Stomach (tissue), 9 donors: ENCODE measurements around the gene KDM2A. TPM values are rescaled to one million over a fixed set of nuclear protein-coding genes. Genes with fewer than 3 reads are reported as not detected.

ENCODE experiments used
- DNase-seq, 2 donors: peaks; one replicate each; pipeline versions ENCODE4 v3.0.0 to v3.0.0-alpha.2; 2013 to 2019
- H3K27ac ChIP-seq, 5 donors: fragments of 200-600 bp in 4 of 5; sonication (generic) in 4 of 5; one replicate each; pipeline ENCODE4 v1.5.1; 2013 to 2019; ENCODE audit warnings: mild to moderate bottlenecking in 1 of 5, moderate library complexity in 1 of 5
- H3K27me3 ChIP-seq, 3 donors: fragments of 200-600 bp; sonication (generic); one replicate each; pipeline ENCODE4 v1.5.1; 2017 to 2019; ENCODE audit warnings: mixed run types in 1 of 3
- H3K36me3 ChIP-seq, 4 donors: fragments of 200-600 bp; sonication (generic); 1 replicate in 3 of 4; 2 replicates in 1 of 4; pipeline ENCODE4 v1.5.1; 2016 to 2019
- H3K4me1 ChIP-seq, 4 donors: fragments of 200-600 bp; sonication (generic); one replicate each; pipeline ENCODE4 v1.5.1; 2016 to 2019
- H3K4me3 ChIP-seq, 4 donors: fragments of 200-600 bp; sonication (generic) in 3 of 4; one replicate each; pipeline ENCODE4 v1.5.1; 2016 to 2019; ENCODE audit warnings: mild to moderate bottlenecking in 1 of 4
- H3K9me3 ChIP-seq, 4 donors: fragments of 200-600 bp; sonication (generic); one replicate each; pipeline ENCODE4 v1.5.1; 2016 to 2019
- EP300 ChIP-seq: sonication (generic); formaldehyde crosslinking; IDR thresholded peaks from one replicate; pipeline ENCODE4 v1.6.1; 2017; ENCODE audit warnings: antibody characterized with exemption
- POLR2A ChIP-seq, 4 donors: fragments of 450-650 bp; IDR thresholded peaks; one replicate each; pipeline ENCODE4 v1.6.1; 2016; ENCODE audit warnings: antibody characterized with exemption in 4 of 4, control low read depth in 2 of 4, mild to moderate bottlenecking in 1 of 4, moderate library complexity in 1 of 4
- POLR2AphosphoS5 ChIP-seq, 3 donors: sonication (generic); formaldehyde crosslinking; IDR thresholded peaks; one replicate each; pipeline ENCODE4 v1.6.1; 2016; ENCODE audit warnings: antibody characterized with exemption in 3 of 3
- WGBS, 5 donors: extraction: QIAGEN DNeasy Blood & Tissue Kit in 3 of 5; methylation state at CpG; one replicate each; pipeline versions ENCODE4 v1.1.5 to v1.1.7; 2013 to 2018; 5-methylcytosine and 5-hydroxymethylcytosine counted together
- intact Hi-C: fragments of 100-400 bp; cut with DNase I; formaldehyde crosslinking; loops from one replicate; pipeline ENCODE4 v1.15.1; 2023; ENCODE audit warnings: low total_unique reads
- polyA plus RNA-seq, 3 donors: library from polyadenylated mRNA; stranded (reverse); fragments of 200-250 nt; gene quantifications; one replicate each; pipeline ENCODE4 v1.2.3, GENCODE V29; 2013
- total RNA-seq, 5 donors: library from RNA; depleted of rRNA; stranded (reverse); fragments of >200 nt; gene quantifications; one replicate each; pipeline versions ENCODE4 v1.1.0 to v1.2.3, GENCODE V29; 2014 to 2016
- TF ChIP-seq, protein P1 (sequence below), 7 experiments: fragments of 450-650 bp in 4 of 7; fragments of 200-600 bp in 3 of 7; sonication (generic) in 3 of 7; IDR thresholded peaks; one replicate each; pipeline ENCODE4 v1.5.1; 2016 to 2019; ENCODE audit warnings: antibody characterized with exemption in 7 of 7, control low read depth in 2 of 7, mild to moderate bottlenecking in 1 of 7
- donor health status: healthy with polysubstance abuse.
- donor health status: Bipolar disorder and iron deficiency.
- donor health status: healthy.

Gene KDM2A
- total and polyA plus RNA-seq, 8 donors = 15.4 to 125 (median 70.3) TPM

DNA sequence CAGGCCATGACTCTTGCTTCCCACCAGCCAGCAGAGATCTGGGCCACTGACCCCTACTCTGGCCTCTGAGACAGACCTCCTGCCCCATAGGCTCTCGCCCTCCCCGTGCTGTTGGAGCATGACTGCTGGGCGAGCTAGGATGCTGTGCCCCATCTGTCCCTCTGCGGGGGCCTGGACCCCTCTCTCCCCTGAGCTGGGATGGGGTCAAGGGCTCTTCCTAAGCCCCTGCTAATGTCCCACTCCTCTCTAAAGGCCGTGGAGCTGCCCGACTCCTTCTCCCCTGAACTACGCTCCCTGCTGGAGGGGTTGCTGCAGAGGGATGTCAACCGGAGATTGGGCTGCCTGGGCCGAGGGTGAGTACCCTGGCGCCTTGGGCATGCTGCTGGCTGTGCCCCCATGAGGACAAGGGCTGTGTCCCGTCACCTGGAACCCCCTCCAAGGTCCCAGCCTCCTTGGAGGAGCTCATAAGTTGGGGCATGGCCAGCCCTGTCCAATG lies 163.9 kb downstream of the KDM2A start:
- peaks cover 73 to 90% (median 86%) of the 10 kb centered on the region in 4 donors for H3K36me3 ChIP-seq
- H3K9me3 ChIP-seq = no peaks in the 10 kb centered on the region
- intact Hi-C loops = no loop called here
- peaks cover 25 to 88% (median 44%) of the 10 kb centered on the region in 4 donors for H3K4me1 ChIP-seq
- H3K27ac ChIP-seq = peak overlapping the region in 4 of 5 donors; percentile 47 to 95 (median 60)
- DNase-seq = no peak
- 89 to 95% (median 91%) methylated on average over 4 to 11 of the region's 11 CpGs for WGBS, 5 donors
- TF ChIP-seq, protein P1, sequence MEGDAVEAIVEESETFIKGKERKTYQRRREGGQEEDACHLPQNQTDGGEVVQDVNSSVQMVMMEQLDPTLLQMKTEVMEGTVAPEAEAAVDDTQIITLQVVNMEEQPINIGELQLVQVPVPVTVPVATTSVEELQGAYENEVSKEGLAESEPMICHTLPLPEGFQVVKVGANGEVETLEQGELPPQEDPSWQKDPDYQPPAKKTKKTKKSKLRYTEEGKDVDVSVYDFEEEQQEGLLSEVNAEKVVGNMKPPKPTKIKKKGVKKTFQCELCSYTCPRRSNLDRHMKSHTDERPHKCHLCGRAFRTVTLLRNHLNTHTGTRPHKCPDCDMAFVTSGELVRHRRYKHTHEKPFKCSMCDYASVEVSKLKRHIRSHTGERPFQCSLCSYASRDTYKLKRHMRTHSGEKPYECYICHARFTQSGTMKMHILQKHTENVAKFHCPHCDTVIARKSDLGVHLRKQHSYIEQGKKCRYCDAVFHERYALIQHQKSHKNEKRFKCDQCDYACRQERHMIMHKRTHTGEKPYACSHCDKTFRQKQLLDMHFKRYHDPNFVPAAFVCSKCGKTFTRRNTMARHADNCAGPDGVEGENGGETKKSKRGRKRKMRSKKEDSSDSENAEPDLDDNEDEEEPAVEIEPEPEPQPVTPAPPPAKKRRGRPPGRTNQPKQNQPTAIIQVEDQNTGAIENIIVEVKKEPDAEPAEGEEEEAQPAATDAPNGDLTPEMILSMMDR (IDR thresholded peaks at IDR 0.05) = no peak
- TF ChIP-seq POLR2AphosphoS5 (IDR thresholded peaks at IDR 0.05) (no peak), POLR2A (IDR thresholded peaks at IDR 0.05) (no peak), EP300 (no peak)
- H3K4me3 ChIP-seq = no peak overlapping the region
- no peaks in the 10 kb centered on the region for H3K27me3 ChIP-seq

DNA sequence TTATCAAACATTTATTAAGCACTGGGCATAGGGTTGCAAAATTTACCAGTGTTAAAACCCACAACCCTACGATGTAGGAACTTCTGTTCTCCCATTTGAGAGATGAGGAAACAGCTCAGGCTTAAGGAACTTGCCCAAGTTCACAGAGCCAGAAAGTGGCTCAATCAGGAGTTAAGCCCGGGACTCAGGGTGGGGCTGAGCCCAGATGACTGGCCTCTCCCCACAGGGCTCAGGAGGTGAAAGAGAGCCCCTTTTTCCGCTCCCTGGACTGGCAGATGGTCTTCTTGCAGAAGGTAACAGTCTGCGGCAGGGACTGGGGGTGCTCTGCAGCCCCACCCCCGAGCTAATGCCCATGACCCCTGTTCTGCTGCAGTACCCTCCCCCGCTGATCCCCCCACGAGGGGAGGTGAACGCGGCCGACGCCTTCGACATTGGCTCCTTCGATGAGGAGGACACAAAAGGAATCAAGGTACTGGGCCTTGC lies 164.5 kb downstream of the KDM2A start:
- WGBS, 5 donors = 72 to 87% (median 82%) methylated on average over 13 of the region's 13 CpGs
- DNase-seq = no peak
- no peaks in the 10 kb centered on the region for H3K9me3 ChIP-seq
- peak overlapping the region in 4 of 5 donors; percentile 41 to 99 (median 72) for H3K27ac ChIP-seq
- peaks cover 73 to 86% (median 85%) of the 10 kb centered on the region in 4 donors for H3K36me3 ChIP-seq
- intact Hi-C loops = no loop called here
- no peaks in the 10 kb centered on the region for H3K27me3 ChIP-seq
- peak overlapping the region in 2 of 4 donors; percentile 12 to 24 for H3K4me3 ChIP-seq
- peaks cover 25 to 88% (median 43%) of the 10 kb centered on the region in 4 donors for H3K4me1 ChIP-seq
- TF ChIP-seq POLR2A (IDR thresholded peaks at IDR 0.05) = no peak
- TF ChIP-seq POLR2AphosphoS5 (IDR thresholded peaks at IDR 0.05) = no peak
- TF ChIP-seq EP300 = no peak
- TF ChIP-seq, protein P1 (IDR thresholded peaks at IDR 0.05) = no peak

DNA sequence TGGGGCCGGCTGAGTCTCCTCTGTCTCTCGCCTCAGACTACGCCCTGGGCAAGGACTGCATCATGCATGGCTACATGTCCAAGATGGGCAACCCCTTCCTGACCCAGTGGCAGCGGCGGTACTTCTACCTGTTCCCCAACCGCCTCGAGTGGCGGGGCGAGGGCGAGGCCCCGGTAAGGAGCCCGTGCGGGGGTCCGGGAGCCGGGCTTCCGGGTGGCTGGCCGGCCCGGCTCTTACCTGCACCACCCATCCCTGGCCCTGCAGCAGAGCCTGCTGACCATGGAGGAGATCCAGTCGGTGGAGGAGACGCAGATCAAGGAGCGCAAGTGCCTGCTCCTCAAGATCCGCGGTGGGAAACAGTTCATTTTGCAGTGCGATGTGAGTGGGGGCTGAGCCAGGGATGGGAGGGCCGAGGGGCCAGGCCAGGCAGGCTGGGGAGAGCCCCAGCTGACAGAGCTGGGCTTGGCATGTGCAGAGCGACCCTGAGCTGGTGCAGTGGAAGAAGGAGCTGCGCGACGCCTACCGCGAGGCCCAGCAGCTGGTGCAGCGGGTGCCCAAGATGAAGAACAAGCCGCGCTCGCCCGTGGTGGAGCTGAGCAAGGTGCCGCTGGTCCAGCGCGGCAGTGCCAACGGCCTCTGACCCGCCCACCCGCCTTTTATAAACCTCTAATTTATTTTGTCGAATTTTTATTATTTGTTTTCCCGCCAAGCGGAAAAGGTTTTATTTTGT lies 165.9 kb downstream of the KDM2A start:
- no peaks in the 10 kb centered on the region for H3K9me3 ChIP-seq
- WGBS, 5 donors = 88 to 90% (median 88%) methylated on average over 39 to 45 of the region's 45 CpGs
- intact Hi-C loops = no loop called here
- no peaks in the 10 kb centered on the region for H3K27me3 ChIP-seq
- peak overlapping the region in 3 of 5 donors; percentile 92 to 99 (median 95) for H3K27ac ChIP-seq
- DNase-seq = no peak
- H3K36me3 ChIP-seq = peaks cover 60 to 71% (median 71%) of the 10 kb centered on the region in 4 donors
- H3K4me3 ChIP-seq = peak overlapping the region in 2 of 4 donors; percentile 24 to 35
- TF ChIP-seq EP300 (no peak), POLR2AphosphoS5 (IDR thresholded peaks at IDR 0.05) (no peak), POLR2A (IDR thresholded peaks at IDR 0.05) (no peak)
- TF ChIP-seq, protein P1 (IDR thresholded peaks at IDR 0.05) = no peak
- peaks cover 21 to 78% (median 38%) of the 10 kb centered on the region in 4 donors for H3K4me1 ChIP-seq

GRCh38 chr11:67285541-67286498 lies 166.8 kb downstream of the KDM2A start:
- no peak for DNase-seq
- Histone ChIP-seq H3K27ac (peak overlapping the region; percentile 11 to 99 (median 92)), H3K9me3 (no peaks in the 10 kb centered on the region), H3K36me3 (peaks cover 56 to 70% (median 69%) of the 10 kb centered on the region in 4 donors), H3K4me1 (peaks cover 29 to 78% (median 41%) of the 10 kb centered on the region in 4 donors), H3K27me3 (no peaks in the 10 kb centered on the region), H3K4me3 (peak overlapping the region in 2 of 4 donors; percentile 24 to 35)
- TF ChIP-seq POLR2A (IDR thresholded peaks at IDR 0.05) = no peak
- no peak for TF ChIP-seq POLR2AphosphoS5 (IDR thresholded peaks at IDR 0.05)
- TF ChIP-seq EP300 = no peak
- TF ChIP-seq, protein P1 (IDR thresholded peaks at IDR 0.05) = no peak
- intact Hi-C loops = no loop called here
- WGBS, 5 donors = 77 to 88% (median 81%) methylated on average over 29 to 39 of the region's 39 CpGs
